ENCODE data around the gene ATOH1. TPM values are rescaled to one million over a fixed set of nuclear protein-coding genes. Genes with fewer than 3 reads are reported as not detected.

ATOH1 gene
- total RNA-seq, 2 donors from 2014 or later = not detected

- Histone ChIP-seq H3K36me3 (no peaks in the 10 kb centered on the region), H3K27ac (no peak overlapping the region), H3K9me3 (peaks cover 0 to 7% of the 10 kb centered on the region in 2 donors), H3K27me3 (no peaks in the 10 kb centered on the region), H3K4me1 (no peaks in the 10 kb centered on the region), H3K4me3 (no peak overlapping the region)
- TF ChIP-seq, protein P1, sequence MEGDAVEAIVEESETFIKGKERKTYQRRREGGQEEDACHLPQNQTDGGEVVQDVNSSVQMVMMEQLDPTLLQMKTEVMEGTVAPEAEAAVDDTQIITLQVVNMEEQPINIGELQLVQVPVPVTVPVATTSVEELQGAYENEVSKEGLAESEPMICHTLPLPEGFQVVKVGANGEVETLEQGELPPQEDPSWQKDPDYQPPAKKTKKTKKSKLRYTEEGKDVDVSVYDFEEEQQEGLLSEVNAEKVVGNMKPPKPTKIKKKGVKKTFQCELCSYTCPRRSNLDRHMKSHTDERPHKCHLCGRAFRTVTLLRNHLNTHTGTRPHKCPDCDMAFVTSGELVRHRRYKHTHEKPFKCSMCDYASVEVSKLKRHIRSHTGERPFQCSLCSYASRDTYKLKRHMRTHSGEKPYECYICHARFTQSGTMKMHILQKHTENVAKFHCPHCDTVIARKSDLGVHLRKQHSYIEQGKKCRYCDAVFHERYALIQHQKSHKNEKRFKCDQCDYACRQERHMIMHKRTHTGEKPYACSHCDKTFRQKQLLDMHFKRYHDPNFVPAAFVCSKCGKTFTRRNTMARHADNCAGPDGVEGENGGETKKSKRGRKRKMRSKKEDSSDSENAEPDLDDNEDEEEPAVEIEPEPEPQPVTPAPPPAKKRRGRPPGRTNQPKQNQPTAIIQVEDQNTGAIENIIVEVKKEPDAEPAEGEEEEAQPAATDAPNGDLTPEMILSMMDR (IDR thresholded peaks at IDR 0.05) = no peak
- no peak for DNase-seq (ENCODE audit: low spot score)
Observed at GRCh38 chr4:93865650-93866049, 37.1 kb downstream of the ATOH1 start.

- Histone ChIP-seq H3K4me1 (no peaks in the 10 kb centered on the region), H3K4me3 (no peak overlapping the region), H3K27me3 (no peaks in the 10 kb centered on the region), H3K27ac (no peak overlapping the region), H3K9me3 (peaks cover 0 to 7% of the 10 kb centered on the region in 2 donors), H3K36me3 (no peaks in the 10 kb centered on the region)
- TF ChIP-seq, protein P1 (IDR thresholded peaks at IDR 0.05) = no peak
- no peak for DNase-seq (ENCODE audit: low spot score)
Observed at GRCh38 chr4:93867416-93868001, 39.0 kb downstream of the ATOH1 start.

GRCh38 chr4:93870876-93871458 lies 42.4 kb downstream of the ATOH1 start:
- H3K4me3 ChIP-seq = no peak overlapping the region
- no peaks in the 10 kb centered on the region for H3K9me3 ChIP-seq
- no peaks in the 10 kb centered on the region for H3K4me1 ChIP-seq
- DNase-seq (ENCODE audit: low spot score) = no peak
- TF ChIP-seq, protein P1 (IDR thresholded peaks at IDR 0.05) = no peak
- no peaks in the 10 kb centered on the region for H3K36me3 ChIP-seq
- H3K27ac ChIP-seq = no peak overlapping the region
- no peaks in the 10 kb centered on the region for H3K27me3 ChIP-seq

DNA sequence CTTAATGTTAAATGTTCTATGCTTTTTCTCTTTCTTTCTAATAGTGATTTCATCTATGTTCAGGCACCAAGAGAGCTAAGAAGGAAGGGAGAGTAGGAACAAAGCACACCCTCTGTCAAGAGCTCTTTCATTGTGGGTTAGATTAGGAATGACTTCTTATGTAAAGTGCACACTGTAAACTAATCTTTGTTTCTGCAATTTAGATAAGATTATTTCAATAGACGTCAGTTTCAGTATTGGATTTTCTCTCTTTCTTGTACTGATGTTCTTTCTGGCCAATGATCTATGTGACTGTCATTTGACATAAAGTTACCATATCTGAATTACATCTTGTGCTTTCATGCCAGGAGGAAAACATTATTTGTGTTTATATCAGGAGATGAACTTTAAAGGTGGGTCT lies 48.2 kb downstream of the ATOH1 start:
- Histone ChIP-seq H3K4me3 (no peak overlapping the region), H3K36me3 (no peaks in the 10 kb centered on the region), H3K27ac (no peak overlapping the region), H3K27me3 (no peaks in the 10 kb centered on the region), H3K9me3 (no peaks in the 10 kb centered on the region), H3K4me1 (no peaks in the 10 kb centered on the region)
- no peak for DNase-seq (ENCODE audit: low spot score)
- TF ChIP-seq, protein P1 (IDR thresholded peaks at IDR 0.05) = no peak

- H3K36me3 ChIP-seq = no peaks in the 10 kb centered on the region
- no peak for DNase-seq (ENCODE audit: low spot score)
- no peaks in the 10 kb centered on the region for H3K9me3 ChIP-seq
- no peaks in the 10 kb centered on the region for H3K27me3 ChIP-seq
- H3K4me1 ChIP-seq = no peaks in the 10 kb centered on the region
- TF ChIP-seq, protein P1 (IDR thresholded peaks at IDR 0.05) = no peak
- H3K4me3 ChIP-seq = no peak overlapping the region
- H3K27ac ChIP-seq = no peak overlapping the region
Observed at GRCh38 chr4:93878566-93878965, 50.0 kb downstream of the ATOH1 start.

- TF ChIP-seq, protein P1 (IDR thresholded peaks at IDR 0.05) = no peak
- no peaks in the 10 kb centered on the region for H3K36me3 ChIP-seq
- DNase-seq (ENCODE audit: low spot score) = no peak
- H3K4me3 ChIP-seq = no peak overlapping the region
- H3K4me1 ChIP-seq = no peaks in the 10 kb centered on the region
- no peaks in the 10 kb centered on the region for H3K9me3 ChIP-seq
- no peak overlapping the region for H3K27ac ChIP-seq
- H3K27me3 ChIP-seq = no peaks in the 10 kb centered on the region
Observed at GRCh38 chr4:93879919-93880318, 51.4 kb downstream of the ATOH1 start.
